ENCODE data around the gene C3orf62.

The C3orf62 gene

GRCh38 chr3:49294343-49294742 lies 17.3 kb upstream of the C3orf62 start:
- H3K27me3 ChIP-seq (ENCODE audit: insufficient read depth, low read length) = no peaks in the 10 kb centered on the region
- peaks cover 74% of the 10 kb centered on the region for H3K36me3 ChIP-seq (ENCODE audit: insufficient read depth, low read length)
- H2AFZ ChIP-seq (ENCODE audit: low read depth, low read length) = no peak overlapping the region
- no peaks in the 10 kb centered on the region for H3K4me1 ChIP-seq (ENCODE audit: insufficient read depth, low read length)
- no peaks in the 10 kb centered on the region for H3K9me3 ChIP-seq (ENCODE audit: low read length)
- H3K4me3 ChIP-seq (ENCODE audit: low read length) = no peak overlapping the region

- Histone ChIP-seq H3K36me3 (ENCODE audit: insufficient read depth, low read length) (peaks cover 68% of the 10 kb centered on the region), H3K4me1 (ENCODE audit: insufficient read depth, low read length) (no peaks in the 10 kb centered on the region), H3K4me3 (ENCODE audit: low read length) (no peak overlapping the region), H3K27me3 (ENCODE audit: insufficient read depth, low read length) (no peaks in the 10 kb centered on the region), H3K9me3 (ENCODE audit: low read length) (peaks cover 2% of the 10 kb centered on the region), H2AFZ (ENCODE audit: low read depth, low read length) (no peak overlapping the region)
Measured at GRCh38 chr3:49283997-49284396, 7.0 kb upstream of the C3orf62 start.

GRCh38 chr3:49279376-49279775 lies 2.3 kb upstream of the C3orf62 start:
- Histone ChIP-seq H3K4me1 (ENCODE audit: insufficient read depth, low read length) (no peaks in the 10 kb centered on the region), H3K27me3 (ENCODE audit: insufficient read depth, low read length) (no peaks in the 10 kb centered on the region), H3K4me3 (ENCODE audit: low read length) (no peak overlapping the region), H3K36me3 (ENCODE audit: insufficient read depth, low read length) (peaks cover 57% of the 10 kb centered on the region), H2AFZ (ENCODE audit: low read depth, low read length) (no peak overlapping the region), H3K9me3 (ENCODE audit: low read length) (peaks cover 2% of the 10 kb centered on the region)

DNA sequence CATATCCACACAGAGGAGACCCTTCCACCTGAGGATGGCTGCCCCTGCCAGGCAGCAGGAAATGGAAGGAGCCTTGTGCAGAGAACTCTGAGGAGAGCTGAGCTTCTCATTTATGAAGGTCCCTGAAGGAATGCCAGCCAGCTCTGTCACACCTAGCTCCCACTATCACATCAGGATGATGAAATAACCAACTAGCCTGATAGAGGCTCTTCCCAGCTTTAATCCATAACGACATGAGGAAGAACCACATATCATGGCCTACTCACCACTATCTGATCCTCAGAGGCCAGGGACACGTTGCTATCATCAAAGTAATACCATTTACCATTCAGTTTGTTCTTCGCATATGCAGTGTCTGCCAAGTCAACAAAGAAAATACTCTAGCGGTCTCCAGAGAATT lies 1.5 kb upstream of the C3orf62 start:
- Histone ChIP-seq H3K27me3 (ENCODE audit: insufficient read depth, low read length) (no peaks in the 10 kb centered on the region), H3K4me3 (ENCODE audit: low read length) (no peak overlapping the region), H2AFZ (ENCODE audit: low read depth, low read length) (no peak overlapping the region), H3K36me3 (ENCODE audit: insufficient read depth, low read length) (peaks cover 49% of the 10 kb centered on the region), H3K9me3 (ENCODE audit: low read length) (peaks cover 2% of the 10 kb centered on the region), H3K4me1 (ENCODE audit: insufficient read depth, low read length) (no peaks in the 10 kb centered on the region)

DNA sequence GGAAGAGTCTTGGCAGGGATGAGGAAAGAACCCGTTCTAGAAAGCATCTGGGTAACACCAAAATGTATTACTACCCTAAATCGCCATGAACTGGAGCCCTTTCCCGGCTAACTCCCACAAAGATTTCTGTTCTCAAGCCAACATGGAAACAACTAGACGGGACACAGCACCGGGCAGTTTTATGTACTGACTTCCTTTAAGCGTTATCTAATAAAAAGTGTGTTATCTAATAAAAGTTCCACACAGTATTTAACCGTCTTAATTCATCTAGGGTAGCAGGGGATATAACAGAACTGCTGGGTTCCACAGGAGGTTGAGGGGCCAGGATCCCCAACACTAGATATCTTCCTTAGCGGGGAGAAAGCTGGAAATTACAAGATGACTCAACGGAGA lies 347 bp upstream of the C3orf62 start:
- no peaks in the 10 kb centered on the region for H3K9me3 ChIP-seq (ENCODE audit: low read length)
- H3K36me3 ChIP-seq (ENCODE audit: insufficient read depth, low read length) = peaks cover 45% of the 10 kb centered on the region
- no peaks in the 10 kb centered on the region for H3K27me3 ChIP-seq (ENCODE audit: insufficient read depth, low read length)
- H3K4me3 ChIP-seq (ENCODE audit: low read length) = no peak overlapping the region
- no peak overlapping the region for H2AFZ ChIP-seq (ENCODE audit: low read depth, low read length)
- no peaks in the 10 kb centered on the region for H3K4me1 ChIP-seq (ENCODE audit: insufficient read depth, low read length)

DNA sequence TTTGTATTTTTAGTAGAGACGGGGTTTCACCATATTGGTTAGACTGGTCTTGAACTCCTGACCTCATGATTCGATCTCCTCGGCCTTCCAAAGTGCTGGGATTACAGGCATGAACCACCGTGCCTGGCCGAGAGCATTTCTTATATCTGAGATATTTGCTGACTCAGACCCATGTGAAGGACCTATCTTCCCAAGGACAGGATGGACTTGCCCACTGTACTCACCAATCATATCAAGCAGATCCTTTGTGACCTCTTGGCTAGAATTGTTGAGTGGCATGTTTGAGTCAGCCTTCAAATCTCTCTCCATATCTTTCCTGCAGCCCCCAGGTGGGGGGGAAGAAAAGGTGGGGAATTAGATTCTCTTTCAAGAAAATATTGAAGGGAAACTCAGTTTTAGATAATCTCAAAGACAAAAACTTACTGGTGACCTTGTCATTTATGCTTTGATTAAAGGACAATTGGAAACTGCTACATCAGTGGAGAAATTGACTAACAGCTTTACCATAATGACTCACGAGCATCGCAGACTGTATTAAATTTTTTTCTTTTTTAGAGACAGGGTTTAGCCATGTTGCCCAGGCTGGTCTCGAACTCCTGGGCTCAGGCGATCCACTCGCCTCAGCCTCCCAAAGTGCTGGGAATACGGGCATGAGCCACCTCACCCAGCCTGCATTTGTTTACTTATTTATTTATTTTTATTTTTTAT lies 3.1 kb downstream of the C3orf62 start:
- Histone ChIP-seq H2AFZ (ENCODE audit: low read depth, low read length) (no peak overlapping the region), H3K36me3 (ENCODE audit: insufficient read depth, low read length) (peaks cover 48% of the 10 kb centered on the region), H3K27me3 (ENCODE audit: insufficient read depth, low read length) (no peaks in the 10 kb centered on the region), H3K4me3 (ENCODE audit: low read length) (no peak overlapping the region), H3K9me3 (ENCODE audit: low read length) (no peaks in the 10 kb centered on the region), H3K4me1 (ENCODE audit: insufficient read depth, low read length) (no peaks in the 10 kb centered on the region)

- Histone ChIP-seq H3K4me3 (ENCODE audit: low read length) (no peak overlapping the region), H3K36me3 (ENCODE audit: insufficient read depth, low read length) (peaks cover 22% of the 10 kb centered on the region), H3K9me3 (ENCODE audit: low read length) (no peaks in the 10 kb centered on the region), H3K27me3 (ENCODE audit: insufficient read depth, low read length) (no peaks in the 10 kb centered on the region), H2AFZ (ENCODE audit: low read depth, low read length) (no peak overlapping the region), H3K4me1 (ENCODE audit: insufficient read depth, low read length) (peaks cover 9% of the 10 kb centered on the region)
Measured at GRCh38 chr3:49271047-49271446, 6.0 kb downstream of the C3orf62 start.

- Histone ChIP-seq H2AFZ (ENCODE audit: low read depth, low read length) (no peak overlapping the region), H3K4me1 (ENCODE audit: insufficient read depth, low read length) (peaks cover 9% of the 10 kb centered on the region), H3K4me3 (ENCODE audit: low read length) (no peak overlapping the region), H3K27me3 (ENCODE audit: insufficient read depth, low read length) (no peaks in the 10 kb centered on the region), H3K9me3 (ENCODE audit: low read length) (no peaks in the 10 kb centered on the region), H3K36me3 (ENCODE audit: insufficient read depth, low read length) (peaks cover 18% of the 10 kb centered on the region)
Measured at GRCh38 chr3:49270156-49270500, 6.9 kb downstream of the C3orf62 start.

- Histone ChIP-seq H3K9me3 (ENCODE audit: low read length) (no peaks in the 10 kb centered on the region), H3K27me3 (ENCODE audit: insufficient read depth, low read length) (no peaks in the 10 kb centered on the region), H3K36me3 (ENCODE audit: insufficient read depth, low read length) (peaks cover 18% of the 10 kb centered on the region), H2AFZ (ENCODE audit: low read depth, low read length) (no peak overlapping the region), H3K4me1 (ENCODE audit: insufficient read depth, low read length) (peaks cover 9% of the 10 kb centered on the region), H3K4me3 (ENCODE audit: low read length) (no peak overlapping the region)
Measured at GRCh38 chr3:49269443-49270155, 7.4 kb downstream of the C3orf62 start.

DNA sequence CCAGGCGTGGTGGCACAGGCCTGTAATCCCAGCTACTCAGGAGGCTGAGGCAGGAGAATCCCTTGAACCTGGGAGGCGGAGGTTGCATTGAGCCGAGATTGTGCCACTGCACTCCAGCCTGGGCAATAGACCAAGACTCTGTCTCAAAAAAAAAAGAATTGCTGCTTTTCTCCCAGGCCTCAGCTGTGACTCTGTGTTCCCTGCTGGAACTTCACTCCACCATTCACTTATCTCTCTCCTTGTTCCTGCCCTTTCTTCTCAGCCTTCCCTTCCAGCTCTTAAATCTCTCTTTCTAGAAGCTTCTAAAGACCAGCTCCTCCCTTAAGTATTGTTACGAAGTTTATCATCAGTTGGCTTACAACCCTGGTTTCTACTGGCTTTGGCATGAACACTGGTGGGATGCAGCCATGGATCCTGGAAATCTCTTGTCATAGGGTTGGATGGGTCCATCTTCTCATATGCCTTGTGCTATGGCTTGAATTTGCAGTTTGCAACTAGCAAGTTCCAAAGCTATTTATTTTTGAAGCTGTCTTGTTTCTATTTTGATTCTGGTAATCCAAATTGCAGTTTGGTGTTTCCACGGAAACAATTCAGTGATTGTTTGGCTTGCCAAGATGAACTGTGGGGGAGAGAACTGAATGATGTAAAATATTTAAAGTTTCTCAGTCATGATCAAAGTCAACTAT lies 10.5 kb downstream of the C3orf62 start:
- Histone ChIP-seq H3K4me3 (ENCODE audit: low read length) (no peak overlapping the region), H3K36me3 (ENCODE audit: insufficient read depth, low read length) (peaks cover 18% of the 10 kb centered on the region), H3K27me3 (ENCODE audit: insufficient read depth, low read length) (no peaks in the 10 kb centered on the region), H3K9me3 (ENCODE audit: low read length) (no peaks in the 10 kb centered on the region), H2AFZ (ENCODE audit: low read depth, low read length) (no peak overlapping the region), H3K4me1 (ENCODE audit: insufficient read depth, low read length) (peaks cover 9% of the 10 kb centered on the region)

DNA sequence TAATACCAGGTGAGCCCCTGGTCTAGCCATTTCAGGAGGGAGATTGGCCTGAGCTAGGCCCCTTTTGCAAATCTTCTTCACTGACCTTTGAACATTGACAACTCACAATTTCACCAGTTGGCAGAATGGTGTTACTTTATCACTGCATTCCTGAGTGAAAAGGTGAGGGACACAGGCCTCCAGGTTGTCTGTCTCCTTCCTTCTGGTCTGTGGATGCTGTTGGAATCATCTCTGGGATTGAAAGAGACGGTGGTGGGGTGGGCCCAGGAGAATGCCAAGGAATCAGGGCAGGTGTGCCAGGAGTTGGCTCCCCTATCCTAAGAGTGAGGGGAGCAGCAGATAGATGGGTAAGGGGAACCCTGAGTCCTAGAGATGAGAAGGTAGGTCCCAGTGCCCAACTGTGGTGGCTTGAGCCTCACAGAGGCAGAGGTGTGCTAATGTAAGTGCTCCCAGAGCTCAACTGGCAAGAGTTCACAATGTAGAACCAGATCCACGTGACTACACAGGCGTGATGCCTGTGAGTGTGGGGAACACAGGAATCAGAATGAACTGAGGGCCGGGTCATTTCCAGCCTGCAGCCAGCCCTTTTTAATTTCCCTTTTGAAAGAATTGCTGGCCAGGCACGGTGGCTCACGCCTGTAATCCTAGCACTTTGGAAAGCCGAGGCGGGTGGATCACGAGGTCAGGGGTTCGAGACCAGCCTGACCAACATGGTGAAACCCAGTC lies 11.2 kb downstream of the C3orf62 start:
- H3K27me3 ChIP-seq (ENCODE audit: insufficient read depth, low read length) = no peaks in the 10 kb centered on the region
- no peaks in the 10 kb centered on the region for H3K9me3 ChIP-seq (ENCODE audit: low read length)
- no peak overlapping the region for H2AFZ ChIP-seq (ENCODE audit: low read depth, low read length)
- H3K36me3 ChIP-seq (ENCODE audit: insufficient read depth, low read length) = peaks cover 10% of the 10 kb centered on the region
- no peak overlapping the region for H3K4me3 ChIP-seq (ENCODE audit: low read length)
- H3K4me1 ChIP-seq (ENCODE audit: insufficient read depth, low read length) = peaks cover 9% of the 10 kb centered on the region

- no peak overlapping the region for H2AFZ ChIP-seq (ENCODE audit: low read depth, low read length)
- H3K9me3 ChIP-seq (ENCODE audit: low read length) = no peaks in the 10 kb centered on the region
Measured at GRCh38 chr3:49263159-49263889, 13.7 kb downstream of the C3orf62 start.

More at GRCh38 chr3:49263159-49263889, 13.7 kb downstream of the C3orf62 start:
- H3K36me3 ChIP-seq (ENCODE audit: insufficient read depth, low read length) = no peaks in the 10 kb centered on the region
- H3K4me3 ChIP-seq (ENCODE audit: low read length) = no peak overlapping the region
- peaks cover 9% of the 10 kb centered on the region for H3K4me1 ChIP-seq (ENCODE audit: insufficient read depth, low read length)
- H3K27me3 ChIP-seq (ENCODE audit: insufficient read depth, low read length) = no peaks in the 10 kb centered on the region
